ENCODE results near the gene EBF3. TPM values are rescaled to one million over a fixed set of nuclear protein-coding genes. Genes with fewer than 3 reads are reported as not detected.

EBF3 gene
- total RNA-seq, 2 experiments from 2014 or later = not detected

GRCh38 chr10:129888784-129889616 is 75.1 kb downstream of the EBF3 start:
- DNase-seq = peak; percentile 49
- no peak overlapping the region for H3K27ac Mint-ChIP-seq
- CTCF ChIA-PET = interaction anchor here (1.0 to 1.7 kb wide), 5 partner anchors 11 to 286 kb away, joined by 3 to 11 read pairs (median 3); no protein-coding TSS in a partner anchor
- no peaks in the 10 kb centered on the region for H3K4me1 Mint-ChIP-seq (ENCODE audit: low read depth)
- no peak overlapping the region for H3K4me3 Mint-ChIP-seq
- no peaks in the 10 kb centered on the region for H3K27me3 Mint-ChIP-seq (ENCODE audit: low read depth)
- no peaks in the 10 kb centered on the region for H3K36me3 Mint-ChIP-seq (ENCODE audit: low read depth)
- H3K9me3 Mint-ChIP-seq = no peaks in the 10 kb centered on the region
- intact Hi-C loops (cut with micrococcal nuclease) = loop anchor here (1.0 to 5.0 kb wide), 3 partner anchors 78 to 288 kb away; no protein-coding TSS in a partner anchor

DNA sequence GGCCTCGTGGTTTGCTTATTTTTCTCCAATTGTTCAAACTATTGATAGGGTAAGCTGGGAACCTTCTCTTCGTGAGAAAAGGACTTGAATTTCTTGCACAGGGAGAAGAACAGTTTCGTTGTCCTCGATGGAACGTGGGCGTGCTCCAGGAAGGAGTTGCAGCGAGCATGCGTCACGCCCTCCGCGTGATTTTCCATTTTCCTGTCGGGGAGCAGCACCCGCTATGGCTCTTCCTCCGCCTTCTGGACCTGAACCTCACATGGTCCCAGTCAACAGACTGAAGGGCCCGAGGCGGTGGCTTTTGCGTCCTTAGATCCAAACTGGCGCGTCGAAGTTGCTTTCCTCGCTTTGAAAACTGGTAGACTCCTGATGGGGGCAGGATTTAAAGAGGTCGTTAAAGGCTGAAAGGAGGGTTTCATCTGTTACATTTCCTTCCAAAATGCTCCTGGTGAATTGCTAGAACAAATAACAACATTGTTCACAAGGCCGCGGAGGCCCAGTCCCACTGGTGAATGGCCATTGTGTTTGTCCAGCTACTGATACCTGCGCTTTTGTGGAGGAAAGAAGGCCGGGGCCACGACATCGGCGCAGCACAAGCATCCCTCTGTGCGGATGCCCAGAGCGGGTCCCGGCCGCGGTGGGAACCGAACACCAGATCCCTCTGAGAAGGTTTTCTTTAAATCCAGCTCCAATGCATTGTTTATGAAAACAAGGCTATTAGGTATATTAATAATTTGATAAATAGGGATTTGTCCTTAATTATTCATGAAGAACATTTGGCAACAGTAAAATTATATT is 75.9 kb downstream of the EBF3 start:
- H3K4me1 Mint-ChIP-seq (ENCODE audit: low read depth) = no peaks in the 10 kb centered on the region
- no peak for DNase-seq
- intact Hi-C loops (cut with micrococcal nuclease) = loop anchor here (5.0 kb wide), 2 partner anchors 79 to 289 kb away; no protein-coding TSS in a partner anchor
- no peak overlapping the region for H3K4me3 Mint-ChIP-seq
- no peaks in the 10 kb centered on the region for H3K27me3 Mint-ChIP-seq (ENCODE audit: low read depth)
- no peak overlapping the region for H3K27ac Mint-ChIP-seq
- H3K36me3 Mint-ChIP-seq (ENCODE audit: low read depth) = no peaks in the 10 kb centered on the region
- no peaks in the 10 kb centered on the region for H3K9me3 Mint-ChIP-seq
- CTCF ChIA-PET = interaction anchor here (1.0 to 1.7 kb wide), 5 partner anchors 10 to 287 kb away, joined by 3 to 11 read pairs (median 3); no protein-coding TSS in a partner anchor

DNA sequence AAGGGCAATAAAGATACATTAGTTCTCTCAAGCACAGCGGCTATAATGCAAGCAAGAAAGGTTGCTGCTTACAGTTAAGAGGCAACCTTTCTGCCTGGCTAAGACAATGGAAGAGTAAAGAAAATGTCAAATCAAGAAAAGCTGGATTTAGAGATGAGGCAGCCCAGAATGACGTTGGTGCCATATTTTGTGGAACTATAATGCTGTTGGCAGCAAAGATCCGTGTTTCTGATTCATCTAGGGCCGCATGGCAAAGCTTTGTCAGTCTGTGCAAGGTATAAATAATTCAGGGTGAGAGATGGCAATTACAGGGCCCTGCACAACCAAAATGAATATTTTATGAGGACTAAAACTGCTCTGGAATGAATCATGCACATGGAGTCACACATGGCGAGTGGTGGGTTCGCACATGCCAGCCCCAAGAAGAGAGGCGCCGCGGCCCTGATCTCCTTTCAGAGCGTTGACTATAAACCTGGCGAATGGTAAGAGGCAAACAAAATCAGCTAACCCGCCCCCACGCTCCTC is 76.6 kb downstream of the EBF3 start:
- intact Hi-C loops (cut with micrococcal nuclease) = loop anchor here (5.0 kb wide), 2 partner anchors 80 to 290 kb away; no protein-coding TSS in a partner anchor
- H3K27me3 Mint-ChIP-seq (ENCODE audit: low read depth) = no peaks in the 10 kb centered on the region
- H3K9me3 Mint-ChIP-seq = no peaks in the 10 kb centered on the region
- no peak overlapping the region for H3K27ac Mint-ChIP-seq
- DNase-seq = no peak
- CTCF ChIA-PET = no interaction called here
- H3K4me1 Mint-ChIP-seq (ENCODE audit: low read depth) = no peaks in the 10 kb centered on the region
- no peak overlapping the region for H3K4me3 Mint-ChIP-seq
- H3K36me3 Mint-ChIP-seq (ENCODE audit: low read depth) = no peaks in the 10 kb centered on the region

DNA sequence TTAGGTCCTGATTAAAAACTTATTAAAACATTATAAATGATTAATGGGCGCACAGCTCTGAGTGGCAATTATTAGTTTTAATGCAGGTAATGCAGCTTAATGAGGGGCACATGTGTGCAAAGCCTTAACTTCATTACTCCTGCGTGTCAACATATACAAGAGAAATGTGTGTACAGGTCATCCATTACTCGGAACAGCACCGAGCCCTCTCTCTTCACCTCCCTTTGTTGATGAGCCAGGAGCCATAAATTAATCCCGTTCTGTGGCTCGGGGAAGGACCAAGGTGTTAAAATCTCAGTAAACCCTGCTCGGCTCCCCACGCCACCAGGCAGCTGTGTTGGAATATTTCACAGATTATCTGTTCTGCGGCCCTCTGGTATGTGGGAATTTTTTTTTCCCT is 77.8 kb downstream of the EBF3 start:
- no peaks in the 10 kb centered on the region for H3K4me1 Mint-ChIP-seq (ENCODE audit: low read depth)

DNA sequence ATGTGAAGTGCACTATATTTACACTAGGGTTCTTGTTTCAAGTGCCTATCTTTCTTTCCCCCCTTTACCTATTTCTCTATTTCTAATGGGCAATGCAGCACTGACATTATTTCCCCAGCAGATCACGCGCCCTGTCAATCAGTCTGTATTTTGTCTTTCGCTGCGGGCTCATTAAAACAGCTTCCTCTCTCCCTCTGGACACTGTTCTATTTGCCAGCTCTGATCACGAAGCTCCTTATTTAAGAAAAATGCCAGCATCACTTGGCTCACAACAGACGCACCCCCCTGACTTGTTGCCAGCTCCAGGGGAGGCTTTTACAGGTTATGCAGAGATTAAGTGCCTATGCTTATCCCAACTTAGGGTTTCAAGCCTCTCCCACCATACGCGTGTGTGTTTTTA is 78.5 kb downstream of the EBF3 start:
- intact Hi-C loops (cut with micrococcal nuclease) = loop anchor here (5.0 kb wide), 2 partner anchors 82 to 292 kb away; no protein-coding TSS in a partner anchor
- H3K36me3 Mint-ChIP-seq (ENCODE audit: low read depth) = no peaks in the 10 kb centered on the region
- H3K4me1 Mint-ChIP-seq (ENCODE audit: low read depth) = no peaks in the 10 kb centered on the region

More for the DNA sequence above, 77.8 kb downstream of the EBF3 start:
- intact Hi-C loops (cut with micrococcal nuclease) = loop anchor here (5.0 kb wide), 2 partner anchors 81 to 291 kb away; no protein-coding TSS in a partner anchor
- H3K27ac Mint-ChIP-seq = no peak overlapping the region
- H3K27me3 Mint-ChIP-seq (ENCODE audit: low read depth) = no peaks in the 10 kb centered on the region
- no peak overlapping the region for H3K4me3 Mint-ChIP-seq
- CTCF ChIA-PET = interaction anchor here (1.1 kb wide), 1 partner anchor 85 kb away, joined by 3 read pairs; no protein-coding TSS in a partner anchor
- H3K36me3 Mint-ChIP-seq (ENCODE audit: low read depth) = no peaks in the 10 kb centered on the region
- H3K9me3 Mint-ChIP-seq = no peaks in the 10 kb centered on the region
- DNase-seq = no peak

GRCh38 chr10:129884398-129885078 is 79.5 kb downstream of the EBF3 start:
- no peak overlapping the region for H3K27ac Mint-ChIP-seq

More for the DNA sequence above, 78.5 kb downstream of the EBF3 start:
- no peak for DNase-seq
- no peak overlapping the region for H3K27ac Mint-ChIP-seq
- H3K27me3 Mint-ChIP-seq (ENCODE audit: low read depth) = no peaks in the 10 kb centered on the region
- no peak overlapping the region for H3K4me3 Mint-ChIP-seq
- CTCF ChIA-PET = interaction anchor here (1.1 to 1.3 kb wide), 2 partner anchors 86 to 242 kb away, joined by 3 to 4 read pairs; no protein-coding TSS in a partner anchor
- no peaks in the 10 kb centered on the region for H3K9me3 Mint-ChIP-seq

DNA sequence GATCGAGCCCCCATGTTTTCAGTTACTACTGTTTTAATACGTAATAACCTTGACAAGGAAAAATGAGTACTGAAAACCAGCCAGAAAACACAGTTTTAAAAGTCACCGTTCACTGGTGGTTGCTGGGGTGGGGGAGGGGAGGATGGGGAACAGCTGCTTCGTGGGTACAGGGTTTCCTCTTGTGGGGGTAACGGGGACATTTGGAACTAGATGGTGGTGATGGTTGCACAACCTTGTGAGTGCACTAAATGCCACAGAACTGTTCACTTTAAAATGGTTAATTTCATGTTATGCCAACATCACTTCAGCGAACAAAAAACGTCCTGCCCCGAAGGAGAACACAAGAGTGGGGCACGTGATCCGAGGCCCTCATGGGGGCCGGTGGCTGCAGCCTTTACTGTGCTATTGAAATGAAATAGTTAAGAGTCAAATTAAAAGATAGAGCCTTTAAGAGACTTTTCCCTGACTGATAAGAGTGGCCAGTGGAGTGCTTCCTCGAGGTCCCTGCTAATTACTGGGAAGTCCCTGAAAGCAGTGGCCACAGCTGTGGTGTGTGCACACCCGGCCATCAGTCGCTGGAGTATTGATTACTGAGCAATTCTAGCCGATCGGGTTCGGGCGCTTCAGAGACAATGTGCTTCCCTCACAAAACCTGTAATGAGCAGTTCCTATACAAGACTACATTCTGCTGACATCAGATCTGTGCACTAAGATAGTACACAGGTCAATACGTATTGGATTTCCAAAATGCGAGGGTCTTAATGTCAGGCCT is 80.3 kb downstream of the EBF3 start:
- H3K4me3 Mint-ChIP-seq = no peak overlapping the region
- no peak for DNase-seq
- H3K27me3 Mint-ChIP-seq (ENCODE audit: low read depth) = no peaks in the 10 kb centered on the region
- no peaks in the 10 kb centered on the region for H3K4me1 Mint-ChIP-seq (ENCODE audit: low read depth)
- CTCF ChIA-PET = no interaction called here
- H3K36me3 Mint-ChIP-seq (ENCODE audit: low read depth) = no peaks in the 10 kb centered on the region
- no peak overlapping the region for H3K27ac Mint-ChIP-seq
- H3K9me3 Mint-ChIP-seq = no peaks in the 10 kb centered on the region
- intact Hi-C loops (cut with micrococcal nuclease) = no loop called here

More at GRCh38 chr10:129884398-129885078, 79.5 kb downstream of the EBF3 start:
- Mint-ChIP-seq H3K4me1 (ENCODE audit: low read depth) (no peaks in the 10 kb centered on the region), H3K27me3 (ENCODE audit: low read depth) (no peaks in the 10 kb centered on the region), H3K36me3 (ENCODE audit: low read depth) (no peaks in the 10 kb centered on the region), H3K9me3 (no peaks in the 10 kb centered on the region), H3K4me3 (no peak overlapping the region)
- intact Hi-C loops (cut with micrococcal nuclease) = loop anchor here (5.0 kb wide), 2 partner anchors 83 to 293 kb away; no protein-coding TSS in a partner anchor
- CTCF ChIA-PET = interaction anchor here (1.3 kb wide), 1 partner anchor 243 kb away, joined by 4 read pairs; no protein-coding TSS in a partner anchor
- DNase-seq = no peak

DNA sequence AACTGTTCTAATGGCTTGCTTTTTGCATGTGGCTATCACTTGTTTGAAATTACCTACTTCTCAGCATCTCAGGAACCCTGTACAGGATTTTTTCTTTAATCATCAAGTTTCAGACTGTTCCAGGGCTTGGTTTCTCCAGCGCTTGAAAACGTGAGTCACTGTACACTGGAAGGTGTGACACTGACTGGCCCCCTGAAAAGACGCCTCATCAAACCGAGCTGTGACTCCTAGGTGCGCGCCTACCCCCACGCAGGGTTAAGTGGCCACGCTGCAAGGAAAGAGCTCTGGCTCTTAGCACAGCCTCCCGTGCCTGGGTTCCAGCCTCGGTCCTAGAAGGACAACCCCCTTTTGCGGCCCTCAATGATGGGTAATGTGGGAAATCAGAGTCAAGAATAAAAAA is 81.0 kb downstream of the EBF3 start:
- intact Hi-C loops (cut with micrococcal nuclease) = no loop called here
- CTCF ChIA-PET = no interaction called here
- Mint-ChIP-seq H3K4me1 (ENCODE audit: low read depth) (no peaks in the 10 kb centered on the region), H3K4me3 (no peak overlapping the region), H3K36me3 (ENCODE audit: low read depth) (no peaks in the 10 kb centered on the region), H3K27ac (no peak overlapping the region), H3K9me3 (no peaks in the 10 kb centered on the region), H3K27me3 (ENCODE audit: low read depth) (no peaks in the 10 kb centered on the region)
- no peak for DNase-seq

GRCh38 chr10:129882291-129883010 is 81.6 kb downstream of the EBF3 start:
- no peaks in the 10 kb centered on the region for H3K4me1 Mint-ChIP-seq (ENCODE audit: low read depth)
- intact Hi-C loops (cut with micrococcal nuclease) = no loop called here
- CTCF ChIA-PET = no interaction called here

DNA sequence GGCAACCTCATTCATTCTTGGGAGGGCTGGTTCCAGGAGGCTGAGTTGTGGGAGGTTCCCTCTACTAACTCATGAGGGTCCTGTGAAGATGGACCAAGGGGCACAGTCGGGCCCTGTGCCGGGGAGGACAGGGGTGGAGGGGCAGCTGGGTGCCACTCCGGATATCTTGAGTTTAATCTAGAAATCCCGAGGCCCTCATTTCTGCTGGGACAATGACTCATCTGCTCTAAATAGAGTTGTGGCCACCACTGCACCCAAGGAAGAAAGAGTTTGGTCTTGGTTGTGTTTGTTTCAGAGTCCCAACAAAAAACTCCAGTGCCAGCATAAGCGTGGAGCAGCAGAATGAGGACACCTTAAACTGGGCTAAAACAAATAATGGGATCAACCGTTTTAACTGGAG is 82.4 kb downstream of the EBF3 start:
- H3K4me3 Mint-ChIP-seq = no peak overlapping the region
- H3K9me3 Mint-ChIP-seq = no peaks in the 10 kb centered on the region

More at GRCh38 chr10:129882291-129883010, 81.6 kb downstream of the EBF3 start:
- no peak overlapping the region for H3K4me3 Mint-ChIP-seq
- no peaks in the 10 kb centered on the region for H3K36me3 Mint-ChIP-seq (ENCODE audit: low read depth)
- no peaks in the 10 kb centered on the region for H3K27me3 Mint-ChIP-seq (ENCODE audit: low read depth)
- H3K27ac Mint-ChIP-seq = no peak overlapping the region
- H3K9me3 Mint-ChIP-seq = no peaks in the 10 kb centered on the region
- DNase-seq = no peak

More for the DNA sequence above, 82.4 kb downstream of the EBF3 start:
- Mint-ChIP-seq H3K27me3 (ENCODE audit: low read depth) (no peaks in the 10 kb centered on the region), H3K36me3 (ENCODE audit: low read depth) (no peaks in the 10 kb centered on the region), H3K4me1 (ENCODE audit: low read depth) (no peaks in the 10 kb centered on the region), H3K27ac (no peak overlapping the region)
- no peak for DNase-seq
- CTCF ChIA-PET = no interaction called here
- intact Hi-C loops (cut with micrococcal nuclease) = no loop called here
